ENCODE data around the gene GPX8.

DNA sequence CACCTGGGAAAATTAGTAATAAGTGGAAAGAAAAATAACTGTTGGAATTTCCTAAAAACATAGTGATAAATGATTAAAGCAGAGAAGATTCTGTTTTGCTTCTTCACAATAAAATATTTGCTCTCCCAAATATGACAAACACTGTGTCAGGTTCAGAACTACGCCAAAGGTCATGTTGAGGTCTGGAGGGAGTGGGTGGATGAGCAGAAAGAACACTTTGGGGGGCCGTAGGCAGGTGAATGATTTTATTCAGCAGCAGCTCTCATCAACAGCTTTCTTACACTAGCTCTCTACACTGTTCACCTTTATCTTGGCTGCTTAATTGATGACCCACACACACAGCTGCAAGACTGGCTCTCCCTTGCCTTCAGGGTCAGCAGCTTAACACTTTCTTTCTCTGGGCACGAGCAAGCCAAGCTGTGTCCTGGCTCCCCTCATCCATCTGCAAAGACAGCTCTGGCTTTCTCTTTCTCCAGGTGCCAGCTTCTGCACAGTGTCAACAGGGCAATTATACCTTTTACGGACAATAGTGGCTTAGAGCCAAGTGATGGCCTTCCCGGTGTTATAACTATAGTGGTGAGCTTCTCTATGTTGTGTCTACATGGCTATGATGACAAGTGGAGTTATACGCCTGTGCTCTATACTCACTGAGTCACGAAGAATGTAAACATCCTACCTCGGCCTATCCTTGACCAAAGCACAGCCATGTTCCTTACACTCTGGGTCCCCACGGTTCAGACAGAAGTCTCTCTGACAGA lies 18.9 kb upstream of the GPX8 start:
- TF ChIP-seq, protein P1, sequence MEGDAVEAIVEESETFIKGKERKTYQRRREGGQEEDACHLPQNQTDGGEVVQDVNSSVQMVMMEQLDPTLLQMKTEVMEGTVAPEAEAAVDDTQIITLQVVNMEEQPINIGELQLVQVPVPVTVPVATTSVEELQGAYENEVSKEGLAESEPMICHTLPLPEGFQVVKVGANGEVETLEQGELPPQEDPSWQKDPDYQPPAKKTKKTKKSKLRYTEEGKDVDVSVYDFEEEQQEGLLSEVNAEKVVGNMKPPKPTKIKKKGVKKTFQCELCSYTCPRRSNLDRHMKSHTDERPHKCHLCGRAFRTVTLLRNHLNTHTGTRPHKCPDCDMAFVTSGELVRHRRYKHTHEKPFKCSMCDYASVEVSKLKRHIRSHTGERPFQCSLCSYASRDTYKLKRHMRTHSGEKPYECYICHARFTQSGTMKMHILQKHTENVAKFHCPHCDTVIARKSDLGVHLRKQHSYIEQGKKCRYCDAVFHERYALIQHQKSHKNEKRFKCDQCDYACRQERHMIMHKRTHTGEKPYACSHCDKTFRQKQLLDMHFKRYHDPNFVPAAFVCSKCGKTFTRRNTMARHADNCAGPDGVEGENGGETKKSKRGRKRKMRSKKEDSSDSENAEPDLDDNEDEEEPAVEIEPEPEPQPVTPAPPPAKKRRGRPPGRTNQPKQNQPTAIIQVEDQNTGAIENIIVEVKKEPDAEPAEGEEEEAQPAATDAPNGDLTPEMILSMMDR (IDR thresholded peaks at IDR 0.05) = no peak
- no peak for TF ChIP-seq POLR2A (IDR thresholded peaks at IDR 0.05)

All from Peyer's patch (tissue), 4 donors.